HG03097 (cell line): ENCODE data around the gene SMYD2.

ENCODE experiments used
- ATAC-seq: cut with Tn5 transposase; IDR thresholded peaks from one replicate; pipeline ENCODE4 v1.9.1; 2021; ENCODE audit not compliant: unreplicated experiment, low FRiP score

Gene SMYD2

DNA sequence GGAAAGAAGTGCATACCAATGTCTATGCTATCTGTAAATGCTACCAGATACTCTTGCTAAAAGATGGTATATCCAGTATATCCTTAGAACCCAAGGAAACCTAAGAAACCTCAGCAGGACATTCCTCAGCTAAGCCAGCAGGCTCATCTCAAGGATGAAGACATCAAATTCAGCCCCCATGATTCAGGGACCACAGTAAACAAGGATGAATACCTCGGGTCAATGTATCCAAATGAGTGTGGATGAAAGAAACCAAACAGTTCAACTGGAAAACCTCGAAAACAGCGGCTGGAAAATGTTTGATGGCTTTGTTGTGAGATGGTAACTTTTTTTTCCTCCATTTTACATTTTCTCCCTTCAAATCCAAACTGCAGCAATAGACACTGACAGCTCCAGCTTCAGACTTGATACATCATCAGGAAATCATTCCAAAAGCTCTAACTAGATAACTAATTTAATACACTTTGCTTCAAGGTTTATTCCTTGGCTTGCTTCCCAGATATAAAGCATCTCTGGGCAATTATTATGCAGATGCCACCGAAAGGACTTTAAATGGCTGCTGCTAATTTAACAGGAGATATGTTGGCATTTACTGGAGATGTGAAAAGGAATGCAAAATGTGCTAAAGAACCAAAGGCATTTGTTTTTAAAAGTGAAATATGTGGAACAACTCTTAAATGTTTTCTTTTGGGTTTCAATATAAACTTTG is 73.6 kb downstream of the SMYD2 start:
- ATAC-seq, result no peak

DNA sequence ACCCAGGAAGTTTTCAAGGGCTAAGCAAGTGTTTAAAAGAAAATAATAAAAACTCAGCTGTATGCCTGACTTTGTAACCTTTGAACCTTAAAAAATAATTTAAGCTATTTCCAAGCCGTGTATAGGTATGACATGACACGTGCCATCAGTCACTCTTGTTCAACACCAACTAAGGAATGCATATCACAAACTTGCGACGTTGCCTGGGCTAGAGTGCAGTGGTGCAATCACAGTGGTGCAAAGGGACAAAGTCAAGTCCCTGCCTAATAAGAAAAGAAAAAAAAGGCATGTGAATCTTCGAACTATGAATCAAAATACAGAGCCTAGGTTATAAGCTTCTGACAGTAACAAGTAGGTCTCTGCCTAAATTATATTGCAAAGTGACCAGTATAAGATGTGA is 79.2 kb downstream of the SMYD2 start:
- no peak for ATAC-seq

- ATAC-seq, result no peak
These were observed 79.7 kb downstream of the SMYD2 start for GRCh38 chr1:214360525-214361164.

- no peak for ATAC-seq
These were observed 80.7 kb downstream of the SMYD2 start for GRCh38 chr1:214361636-214362035.

DNA sequence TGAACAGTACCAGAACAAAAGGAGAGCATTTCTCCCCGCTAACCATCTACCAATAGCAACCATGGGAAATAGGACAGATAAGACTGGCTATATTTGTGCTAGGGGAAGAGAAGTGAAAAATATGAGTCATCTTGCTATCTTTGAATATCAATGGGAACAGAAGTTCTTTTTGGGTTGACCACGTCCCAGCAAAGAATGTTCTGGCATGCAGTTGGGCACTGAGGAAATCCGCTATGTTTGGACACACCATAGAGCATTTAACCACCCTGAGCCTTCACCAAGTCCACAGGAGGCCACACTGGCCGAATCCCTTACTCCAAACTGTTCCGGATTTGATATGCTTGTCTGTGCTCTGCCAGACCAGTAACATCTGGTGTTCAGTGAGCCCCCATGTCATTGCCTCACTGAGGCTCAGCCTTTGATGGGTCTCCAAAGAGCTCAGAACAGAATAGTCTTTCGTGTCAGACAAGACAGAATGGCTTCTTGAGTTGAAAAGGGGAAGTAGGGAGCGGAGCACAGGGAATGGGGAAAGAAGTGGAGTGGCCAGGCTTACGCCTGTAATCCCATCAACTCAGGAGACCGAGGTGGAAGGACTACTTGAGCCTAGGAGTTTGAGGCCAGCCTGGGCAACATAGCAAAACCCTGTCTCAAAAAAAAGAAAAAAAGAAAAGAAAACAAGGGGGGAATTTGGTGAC is 81.4 kb downstream of the SMYD2 start:
- ATAC-seq, result no peak

GRCh38 chr1:214363386-214363785 is 82.4 kb downstream of the SMYD2 start:
- no peak for ATAC-seq

GRCh38 chr1:214364386-214364785 is 83.4 kb downstream of the SMYD2 start:
- ATAC-seq, result no peak

DNA sequence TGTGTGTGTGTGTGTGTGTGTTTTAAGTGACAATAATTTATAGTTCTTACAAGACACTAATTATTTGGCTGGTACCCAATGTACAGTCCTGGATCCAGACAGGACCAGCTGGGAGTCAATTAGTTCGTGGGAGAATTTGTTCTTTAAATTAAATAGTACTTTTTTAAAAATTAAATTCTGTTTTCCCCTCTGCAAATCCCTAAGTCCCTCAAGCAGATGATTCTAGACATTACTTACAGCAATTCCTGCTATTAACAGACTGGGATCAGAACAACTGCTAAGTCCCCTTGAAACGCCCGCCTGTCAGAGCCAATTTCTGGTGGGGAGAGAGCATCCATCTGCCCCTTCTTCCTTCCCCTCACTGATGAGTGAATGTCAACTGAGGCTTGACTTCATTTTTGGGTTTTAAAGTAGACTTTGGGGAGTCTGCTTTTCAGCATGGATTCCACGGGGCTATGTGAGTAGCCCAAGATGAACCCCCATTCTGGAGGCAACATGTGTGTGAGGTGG is 83.9 kb downstream of the SMYD2 start:
- ATAC-seq, result no peak

DNA sequence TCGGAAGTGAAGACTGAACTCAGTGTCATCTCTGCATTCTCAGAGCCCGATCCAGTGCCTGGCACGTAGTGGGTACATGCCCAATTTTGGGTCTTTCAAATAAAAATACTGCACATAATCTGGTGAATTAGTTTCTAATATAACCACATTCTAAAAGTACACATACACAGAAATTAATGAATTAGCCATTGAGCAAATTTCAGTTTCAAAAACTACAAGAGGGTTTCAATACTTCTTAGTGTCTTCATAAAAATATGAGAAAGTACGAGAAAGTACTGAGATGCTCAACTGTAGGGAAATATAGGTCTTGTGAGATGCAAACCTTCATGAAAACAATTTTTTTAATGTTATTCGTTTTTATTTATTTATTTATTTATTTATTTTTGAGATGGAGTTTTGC is 86.9 kb downstream of the SMYD2 start:
- ATAC-seq, result no peak

DNA sequence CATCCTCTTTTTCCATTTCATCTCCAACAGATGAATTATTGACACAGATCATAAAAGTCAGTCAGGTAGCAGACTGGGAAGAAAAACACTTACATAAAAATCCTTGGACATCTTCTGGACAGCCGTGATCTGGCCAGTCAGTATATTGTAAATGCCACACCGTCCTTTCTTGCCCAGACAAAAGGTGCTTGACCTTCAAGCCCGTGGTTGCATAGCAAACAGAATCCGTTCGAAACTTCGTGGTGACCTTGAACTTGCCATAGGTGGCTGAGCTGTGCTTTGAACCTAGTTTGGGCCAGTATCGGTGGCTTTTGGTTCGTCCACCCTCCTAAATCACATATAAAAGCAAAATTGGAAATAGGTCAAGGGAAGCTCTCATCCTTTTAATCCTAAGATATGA is 88.4 kb downstream of the SMYD2 start:
- ATAC-seq, result no peak

GRCh38 chr1:214370615-214371014 is 89.7 kb downstream of the SMYD2 start:
- ATAC-seq, result no peak

DNA sequence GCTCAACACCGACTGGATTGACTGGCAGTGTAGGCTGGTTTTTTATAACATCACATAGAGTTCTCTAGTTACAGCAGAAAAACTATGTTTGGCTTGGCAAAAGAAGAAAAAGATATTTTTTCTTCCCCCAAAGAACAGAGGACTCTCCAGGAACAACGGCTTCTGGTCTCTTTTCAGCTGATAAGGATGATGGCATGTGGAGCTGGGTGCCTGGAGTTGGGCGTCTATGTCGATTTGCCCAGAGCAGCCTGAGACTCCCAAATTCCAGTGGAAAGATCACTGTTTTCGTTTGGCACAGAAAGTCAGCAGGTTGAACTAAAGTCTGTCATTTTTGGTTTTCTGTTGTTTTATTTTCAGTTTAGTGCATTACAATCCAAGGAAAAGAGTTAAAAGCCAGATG is 91.1 kb downstream of the SMYD2 start:
- ATAC-seq, result no peak

- ATAC-seq, result no peak
These were observed 96.5 kb downstream of the SMYD2 start for GRCh38 chr1:214377485-214377884.

DNA sequence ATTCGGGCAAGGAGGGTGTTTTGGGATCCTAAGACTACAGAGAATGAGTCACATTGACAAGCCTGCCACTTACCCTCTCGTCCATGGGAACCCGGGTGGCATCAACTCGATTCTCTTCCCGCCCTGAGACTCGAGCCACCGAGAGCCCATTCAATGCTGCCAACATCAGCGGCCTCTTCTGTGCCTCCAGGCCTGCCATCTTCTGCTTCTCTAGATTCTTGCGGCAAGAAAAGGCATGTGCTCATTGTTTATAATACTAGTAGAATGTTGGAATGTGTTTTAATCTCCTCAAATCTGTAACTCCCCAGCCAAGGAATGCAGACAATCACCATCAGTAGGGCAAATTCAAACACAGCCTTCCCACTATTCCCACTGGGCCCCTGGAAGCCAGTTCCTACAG is 96.9 kb downstream of the SMYD2 start:
- no peak for ATAC-seq

DNA sequence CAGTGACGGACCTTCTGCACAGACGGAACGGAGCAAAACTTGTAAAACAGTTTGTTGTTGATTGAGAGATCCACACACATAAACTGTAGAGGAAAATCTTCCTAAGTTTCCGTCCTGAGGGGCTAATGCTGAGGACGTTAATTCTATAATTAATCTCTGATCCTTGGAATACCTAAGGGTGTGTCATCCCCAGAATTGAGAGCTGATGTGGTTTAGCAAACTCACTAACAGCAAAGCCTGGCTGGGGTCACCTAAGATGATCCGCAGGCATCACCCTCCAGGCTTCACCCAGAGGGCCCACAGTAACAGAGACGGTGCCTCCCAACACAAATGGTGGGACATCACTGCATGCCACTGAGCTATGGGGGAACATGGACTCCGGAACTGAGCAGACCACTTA is 97.5 kb downstream of the SMYD2 start:
- ATAC-seq, result no peak

DNA sequence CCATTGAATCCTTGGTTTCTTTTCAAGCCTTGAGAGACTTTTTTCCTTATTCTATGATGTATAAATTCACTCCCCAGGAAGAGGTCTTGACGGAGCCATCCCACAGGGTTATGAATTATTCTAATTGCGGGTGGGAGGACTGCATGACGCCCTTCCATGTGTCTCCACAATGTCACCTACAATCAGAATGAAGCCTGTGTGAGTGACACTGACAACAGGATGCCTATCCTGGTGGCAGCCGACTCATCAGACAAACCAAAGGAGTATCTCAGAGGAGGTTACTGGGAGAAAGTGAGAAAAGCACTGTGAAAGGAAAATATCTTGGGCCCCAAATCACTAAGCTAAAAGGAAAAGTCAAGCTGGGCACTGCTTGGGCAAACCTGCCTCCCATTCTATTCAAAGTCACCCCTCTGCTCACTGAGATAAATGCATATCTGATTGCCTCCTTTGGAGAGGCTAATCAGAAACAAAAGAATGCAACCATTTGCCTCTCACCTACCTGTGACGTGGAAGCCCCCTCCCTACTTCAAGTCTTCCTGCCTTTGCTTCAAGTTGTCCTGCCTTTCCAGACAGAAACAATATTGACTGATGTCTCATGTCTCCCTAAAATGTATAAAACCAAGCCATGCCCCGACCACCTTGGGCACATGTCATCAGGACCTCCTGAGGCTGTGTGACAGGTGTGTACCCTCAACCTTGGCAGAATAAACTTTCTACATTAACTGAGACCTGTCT is 98.4 kb downstream of the SMYD2 start:
- ATAC-seq, result no peak

DNA sequence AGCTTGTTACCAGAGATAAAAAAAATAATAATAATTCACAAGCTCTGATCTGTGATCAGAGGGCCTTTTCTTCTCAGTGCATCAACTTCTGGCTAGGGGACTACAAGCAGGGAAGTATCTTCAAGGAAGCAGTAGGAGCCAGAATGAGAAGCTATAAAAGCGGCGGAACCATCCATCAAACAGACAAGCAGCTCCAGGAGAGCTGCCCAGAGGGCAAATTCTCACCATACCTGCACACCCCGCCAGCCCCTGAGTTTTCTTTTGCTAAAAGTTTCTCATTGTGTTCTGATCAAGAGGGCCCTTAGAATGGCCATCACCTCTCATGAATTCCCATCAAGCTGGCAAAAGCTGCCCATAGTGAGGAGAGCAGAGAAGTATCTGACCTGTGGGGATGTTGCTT is 99.4 kb downstream of the SMYD2 start:
- ATAC-seq, result no peak

DNA sequence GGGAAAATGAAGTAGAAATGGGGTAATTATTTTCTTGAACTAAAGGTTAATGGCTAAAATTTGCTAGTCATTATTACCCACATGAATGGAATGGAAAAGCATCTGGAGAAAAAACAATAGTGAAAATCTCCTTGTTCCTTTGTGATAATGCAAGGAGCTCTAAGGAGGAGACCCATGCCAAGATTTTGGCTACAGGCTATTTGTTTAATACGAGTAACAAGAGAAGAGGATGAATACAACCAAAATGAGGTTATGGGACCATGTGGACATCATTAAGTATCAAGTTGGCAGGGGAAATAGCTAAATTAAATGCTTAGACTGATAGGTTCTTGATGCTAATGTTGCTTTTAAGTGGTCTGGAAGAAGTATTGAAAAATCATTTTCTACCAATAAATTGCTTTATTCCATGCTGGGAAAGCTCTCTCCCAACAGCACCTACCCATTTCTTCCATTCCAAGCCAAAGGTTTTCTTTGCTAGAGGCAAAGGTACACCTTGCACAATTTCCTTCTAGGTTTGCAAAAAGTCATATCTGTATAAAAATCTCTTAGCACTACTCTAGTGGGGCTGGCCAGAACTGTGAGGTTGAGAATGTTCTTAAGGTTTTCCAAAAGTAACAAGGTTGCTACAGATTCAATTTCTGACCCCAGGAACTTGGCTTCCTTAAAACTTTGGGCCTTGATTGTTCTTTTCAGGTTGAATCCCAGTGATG is 100.2 kb downstream of the SMYD2 start:
- no peak for ATAC-seq

DNA sequence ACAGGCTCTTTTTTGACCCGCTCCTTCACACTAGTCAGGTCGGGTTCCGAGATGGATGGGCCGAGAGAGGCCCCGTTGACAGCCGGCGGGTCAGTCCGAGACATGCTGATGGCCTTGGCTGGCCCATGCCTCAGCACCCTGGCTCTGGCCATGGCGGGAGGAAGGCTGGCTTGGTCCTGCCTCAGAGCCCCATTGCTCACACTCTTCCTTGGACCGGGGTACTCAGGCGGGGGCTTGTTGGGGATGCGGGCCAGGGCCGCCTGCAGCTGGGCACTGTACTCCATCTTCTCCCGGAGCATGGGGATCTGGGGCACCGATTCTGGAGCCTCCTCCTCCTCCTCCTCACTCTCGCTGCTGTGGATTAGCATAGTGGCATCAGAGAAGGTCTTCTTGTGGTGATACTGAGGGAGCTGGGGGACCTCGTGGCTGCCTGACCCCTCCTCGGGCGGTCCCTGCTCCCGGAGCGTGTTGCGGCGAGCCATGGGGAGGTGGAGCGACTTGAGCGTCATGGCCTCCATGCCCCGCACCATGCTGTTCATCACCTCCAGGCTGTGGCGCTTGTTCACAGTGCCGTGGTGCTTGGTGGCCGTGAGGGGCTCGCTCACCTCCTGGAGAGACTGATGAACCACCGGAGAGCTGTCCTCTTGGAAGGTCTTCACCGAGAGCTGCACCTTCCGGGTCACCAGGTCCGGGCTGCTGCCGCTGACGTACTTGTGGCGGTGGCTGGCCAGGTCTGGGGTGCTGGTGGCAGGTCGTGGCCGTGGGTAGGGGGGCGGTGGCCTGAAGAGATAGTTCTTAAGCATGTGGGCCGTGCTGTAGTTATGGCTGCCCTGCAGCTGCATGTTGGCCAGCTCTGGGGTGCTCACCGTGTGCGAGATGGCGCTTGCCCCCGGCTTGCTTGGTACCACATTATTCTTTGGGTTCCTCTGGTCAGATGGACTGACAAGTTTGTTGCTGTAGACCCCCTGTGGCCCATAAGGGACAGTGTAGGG is 102.7 kb downstream of the SMYD2 start:
- no peak for ATAC-seq
